HK-2 (cell line): ENCODE measurements around the gene CCDC30.

Experiments
- DNase-seq: peaks from one replicate; pipeline ENCODE4 v3.0.0-alpha.2; 2018; ENCODE audit not compliant: unreplicated experiment

CCDC30 gene

GRCh38 chr1:42462828-42463763 is at the start of gene CCDC30:
TSS of gene CCDC30 (plus strand) at chr1:42463286. CDS start at chr1:42480552, 17,266 bp downstream.
- peak; percentile 94 for DNase-seq

- DNase-seq = no peak
These were observed 48.3 kb upstream of the CCDC30 start for GRCh38 chr1:42414551-42415496.

GRCh38 chr1:42417166-42417565 is 45.9 kb upstream of the CCDC30 start:
- DNase-seq = no peak

- DNase-seq = no peak
These were observed 44.6 kb upstream of the CCDC30 start for GRCh38 chr1:42418516-42418915.

GRCh38 chr1:42419126-42419821 is 43.8 kb upstream of the CCDC30 start:
- no peak for DNase-seq

- no peak for DNase-seq
These were observed 43.0 kb upstream of the CCDC30 start for GRCh38 chr1:42420121-42420520.

- DNase-seq = peak; percentile 65
These were observed 42.0 kb upstream of the CCDC30 start for GRCh38 chr1:42420911-42421585.

GRCh38 chr1:42422737-42423136 is 40.3 kb upstream of the CCDC30 start:
- DNase-seq = no peak

GRCh38 chr1:42423681-42424080 is 39.4 kb upstream of the CCDC30 start:
- DNase-seq = no peak

- DNase-seq = no peak
These were observed 38.9 kb upstream of the CCDC30 start for GRCh38 chr1:42424201-42424600.

GRCh38 chr1:42427240-42427639 is 35.8 kb upstream of the CCDC30 start:
- DNase-seq = no peak

GRCh38 chr1:42429603-42430002 is 33.5 kb upstream of the CCDC30 start:
- no peak for DNase-seq

GRCh38 chr1:42430286-42431135 is 32.6 kb upstream of the CCDC30 start:
- DNase-seq = no peak

GRCh38 chr1:42431514-42431913 is 31.6 kb upstream of the CCDC30 start:
- no peak for DNase-seq

- DNase-seq = no peak
These were observed 30.4 kb upstream of the CCDC30 start for GRCh38 chr1:42432714-42433113.

- DNase-seq = no peak
These were observed 29.7 kb upstream of the CCDC30 start for GRCh38 chr1:42433369-42433768.

- no peak for DNase-seq
These were observed 28.7 kb upstream of the CCDC30 start for GRCh38 chr1:42434340-42434739.

- no peak for DNase-seq
These were observed 23.1 kb upstream of the CCDC30 start for GRCh38 chr1:42439940-42440339.

- no peak for DNase-seq
These were observed 20.4 kb upstream of the CCDC30 start for GRCh38 chr1:42442662-42443061.

- DNase-seq = no peak
These were observed 13.8 kb upstream of the CCDC30 start for GRCh38 chr1:42449256-42449655.
